ENCODE results near the gene PALLD. TPM values are rescaled to one million over a fixed set of nuclear protein-coding genes. Genes with fewer than 3 reads are reported as not detected.

Gene PALLD
- total RNA-seq, 4 donors from 2014 or later, result 266 to 761 (median 441) TPM

GRCh38 chr4:168478868-168479267 lies 18.0 kb upstream of the PALLD start:
- Histone ChIP-seq H3K9me3 (no peaks in the 10 kb centered on the region), H3K27ac (no peak overlapping the region), H3K4me1 (no peaks in the 10 kb centered on the region), H3K27me3 (no peaks in the 10 kb centered on the region), H3K36me3 (no peaks in the 10 kb centered on the region), H3K4me3 (no peak overlapping the region)
- TF ChIP-seq CTCF (IDR thresholded peaks at IDR 0.05), result no peak
- intact Hi-C loops (cut with DNase I; ENCODE audit: low total_unique reads), result no loop called here
- DNase-seq, result no peak

GRCh38 chr4:168480931-168481611 lies 15.8 kb upstream of the PALLD start:
- Histone ChIP-seq H3K9me3 (no peaks in the 10 kb centered on the region), H3K4me3 (peak overlapping the region; percentile 73 to 80), H3K4me1 (no peaks in the 10 kb centered on the region), H3K27me3 (no peaks in the 10 kb centered on the region), H3K36me3 (no peaks in the 10 kb centered on the region), H3K27ac (peak overlapping the region; percentile 95 to 97)
- intact Hi-C loops (cut with DNase I; ENCODE audit: low total_unique reads), result no loop called here
- TF ChIP-seq POLR2A (IDR thresholded peaks at IDR 0.05) (no peak), CTCF (IDR thresholded peaks at IDR 0.05) (no peak)
- peak in 1 of 2 donors; percentile 23 for DNase-seq

- no peak for TF ChIP-seq CTCF (IDR thresholded peaks at IDR 0.05)
- TF ChIP-seq POLR2A (IDR thresholded peaks at IDR 0.05), result no peak
- no peak for DNase-seq
Observed at GRCh38 chr4:168483811-168484210, 13.0 kb upstream of the PALLD start.

GRCh38 chr4:168484626-168485025 lies 12.2 kb upstream of the PALLD start:
- Histone ChIP-seq H3K36me3 (no peaks in the 10 kb centered on the region), H3K27me3 (no peaks in the 10 kb centered on the region), H3K9me3 (no peaks in the 10 kb centered on the region), H3K4me3 (no peak overlapping the region), H3K4me1 (no peaks in the 10 kb centered on the region), H3K27ac (no peak overlapping the region)
- intact Hi-C loops (cut with DNase I; ENCODE audit: low total_unique reads), result no loop called here
- DNase-seq, result no peak
- TF ChIP-seq CTCF (IDR thresholded peaks at IDR 0.05) (no peak), POLR2A (IDR thresholded peaks at IDR 0.05) (no peak)

More at GRCh38 chr4:168483811-168484210, 13.0 kb upstream of the PALLD start:
- Histone ChIP-seq H3K27ac (no peak overlapping the region), H3K4me1 (no peaks in the 10 kb centered on the region), H3K36me3 (no peaks in the 10 kb centered on the region), H3K4me3 (no peak overlapping the region), H3K9me3 (no peaks in the 10 kb centered on the region), H3K27me3 (no peaks in the 10 kb centered on the region)
- intact Hi-C loops (cut with DNase I; ENCODE audit: low total_unique reads), result no loop called here

- no peaks in the 10 kb centered on the region for H3K36me3 ChIP-seq
- DNase-seq, result no peak
- no peaks in the 10 kb centered on the region for H3K9me3 ChIP-seq
- intact Hi-C loops (cut with DNase I; ENCODE audit: low total_unique reads), result no loop called here
- H3K27me3 ChIP-seq, result no peaks in the 10 kb centered on the region
- no peak overlapping the region for H3K4me3 ChIP-seq
- H3K27ac ChIP-seq, result no peak overlapping the region
- TF ChIP-seq POLR2A (IDR thresholded peaks at IDR 0.05) (no peak), CTCF (IDR thresholded peaks at IDR 0.05) (no peak)
- H3K4me1 ChIP-seq, result no peaks in the 10 kb centered on the region
Observed at GRCh38 chr4:168485156-168485910, 11.5 kb upstream of the PALLD start.
